ENCODE measurements around the gene TMEM44. TPM values are rescaled to one million over a fixed set of nuclear protein-coding genes. Genes with fewer than 3 reads are reported as not detected.

TMEM44 gene
- total RNA-seq, 4 donors from 2014 or later: 7.7 to 51.2 (median 23.5) TPM

GRCh38 chr3:194570898-194571297 lies 62.3 kb downstream of the TMEM44 start:
- no peak for DNase-seq
- no peaks in the 10 kb centered on the region for H3K9me3 ChIP-seq
- H3K4me1 ChIP-seq: no peaks in the 10 kb centered on the region
- H3K4me3 ChIP-seq: no peak overlapping the region
- no peaks in the 10 kb centered on the region for H3K36me3 ChIP-seq
- no peaks in the 10 kb centered on the region for H3K27me3 ChIP-seq
- TF ChIP-seq POLR2A (IDR thresholded peaks at IDR 0.05) (no peak), CTCF (IDR thresholded peaks at IDR 0.05) (no peak)
- no peak overlapping the region for H3K27ac ChIP-seq

GRCh38 chr3:194570235-194570634 lies 63.0 kb downstream of the TMEM44 start:
- no peak overlapping the region for H3K27ac ChIP-seq
- no peak for DNase-seq
- H3K36me3 ChIP-seq: no peaks in the 10 kb centered on the region
- no peak overlapping the region for H3K4me3 ChIP-seq
- H3K4me1 ChIP-seq: no peaks in the 10 kb centered on the region
- H3K9me3 ChIP-seq: no peaks in the 10 kb centered on the region
- no peaks in the 10 kb centered on the region for H3K27me3 ChIP-seq
- no peak for TF ChIP-seq CTCF (IDR thresholded peaks at IDR 0.05)
- no peak for TF ChIP-seq POLR2A (IDR thresholded peaks at IDR 0.05)

GRCh38 chr3:194569252-194569651 lies 64.0 kb downstream of the TMEM44 start:
- DNase-seq: no peak
- Histone ChIP-seq H3K4me1 (no peaks in the 10 kb centered on the region), H3K27me3 (no peaks in the 10 kb centered on the region), H3K9me3 (no peaks in the 10 kb centered on the region), H3K27ac (no peak overlapping the region), H3K4me3 (no peak overlapping the region), H3K36me3 (no peaks in the 10 kb centered on the region)
- no peak for TF ChIP-seq CTCF (IDR thresholded peaks at IDR 0.05)
- TF ChIP-seq POLR2A (IDR thresholded peaks at IDR 0.05): no peak

- TF ChIP-seq POLR2A (IDR thresholded peaks at IDR 0.05) (no peak), CTCF (IDR thresholded peaks at IDR 0.05) (no peak)
- H3K27ac ChIP-seq: no peak overlapping the region
Observed at GRCh38 chr3:194565597-194566190, 67.5 kb downstream of the TMEM44 start.

GRCh38 chr3:194562986-194563385 lies 70.2 kb downstream of the TMEM44 start:
- no peak for TF ChIP-seq CTCF (IDR thresholded peaks at IDR 0.05)
- TF ChIP-seq POLR2A (IDR thresholded peaks at IDR 0.05): no peak
- no peak for DNase-seq
- no peak overlapping the region for H3K4me3 ChIP-seq
- H3K36me3 ChIP-seq: no peaks in the 10 kb centered on the region
- H3K27me3 ChIP-seq: no peaks in the 10 kb centered on the region
- H3K4me1 ChIP-seq: no peaks in the 10 kb centered on the region
- no peaks in the 10 kb centered on the region for H3K9me3 ChIP-seq
- H3K27ac ChIP-seq: no peak overlapping the region

More at GRCh38 chr3:194565597-194566190, 67.5 kb downstream of the TMEM44 start:
- no peak overlapping the region for H3K4me3 ChIP-seq
- H3K4me1 ChIP-seq: no peaks in the 10 kb centered on the region
- H3K27me3 ChIP-seq: no peaks in the 10 kb centered on the region
- DNase-seq: no peak
- no peaks in the 10 kb centered on the region for H3K36me3 ChIP-seq
- H3K9me3 ChIP-seq: no peaks in the 10 kb centered on the region
